Prostate gland (tissue), 2 donors: Measurements from ENCODE around the gene SNTN. TPM values are rescaled to one million over a fixed set of nuclear protein-coding genes. Genes with fewer than 3 reads are reported as not detected.

Source experiments
- DNase-seq: peaks from one replicate; pipeline ENCODE4 v3.0.0-alpha.2; 2019; ENCODE audit warnings: low spot score
- H3K27ac ChIP-seq, 2 donors: fragments of 200-600 bp; sonication (generic); 2 replicates each; pipeline ENCODE4 v1.5.1; 2017 to 2019
- H3K27me3 ChIP-seq: fragments of 200-600 bp; sonication (generic); replicated peaks from 2 replicates; pipeline ENCODE4 v1.5.1; 2019; ENCODE audit not compliant: insufficient read depth
- H3K36me3 ChIP-seq, 2 donors: fragments of 200-600 bp; sonication (generic); 1 replicate in 1 of 2; 2 replicates in 1 of 2; pipeline versions ENCODE4 v1.5.1 to v1.8.1; 2017 to 2019
- H3K4me1 ChIP-seq: fragments of 200-600 bp; sonication (generic); replicated peaks from 2 replicates; pipeline ENCODE4 v1.5.1; 2019
- H3K4me3 ChIP-seq, 2 donors: fragments of 200-600 bp; sonication (generic); 2 replicates each; pipeline ENCODE4 v1.5.1; 2017 to 2019
- H3K9me3 ChIP-seq: fragments of 200-600 bp; sonication (generic); 2 replicates; pipeline ENCODE4 v1.5.1; 2017
- POLR2A ChIP-seq: fragments of 450-650 bp; IDR thresholded peaks from one replicate; pipeline ENCODE4 v1.6.1; 2016; ENCODE audit warnings: antibody characterized with exemption, mild to moderate bottlenecking
- POLR2AphosphoS5 ChIP-seq: sonication (generic); formaldehyde crosslinking; IDR thresholded peaks from one replicate; pipeline ENCODE4 v1.6.1; 2017; ENCODE audit warnings: antibody characterized with exemption
- WGBS: methylation state at CpG from one replicate; pipeline ENCODE4 v1.1.5; 2018; 5-methylcytosine and 5-hydroxymethylcytosine counted together
- intact Hi-C: fragments of 100-400 bp; cut with DNase I; formaldehyde crosslinking; loops from one replicate; pipeline ENCODE4 v1.14.2; 2022
- total RNA-seq, 2 donors: library from RNA; depleted of rRNA; stranded (reverse); fragments of >200 nt; gene quantifications; one replicate each; pipeline ENCODE4 v1.1.0, GENCODE V29; 2016
- TF ChIP-seq, protein P1 (sequence below), 4 experiments: fragments of 200-600 bp in 2 of 4; fragments of 450-650 bp in 2 of 4; sonication (generic) in 2 of 4; IDR thresholded peaks; 1 replicate in 3 of 4; 2 replicates in 1 of 4; pipeline ENCODE4 v1.5.1; 2016 to 2019; ENCODE audit warnings: antibody characterized with exemption in 4 of 4, mild to moderate bottlenecking in 2 of 4, moderate library complexity in 2 of 4

SNTN gene
- total RNA-seq, 2 donors from 2014 or later = not detected

DNA sequence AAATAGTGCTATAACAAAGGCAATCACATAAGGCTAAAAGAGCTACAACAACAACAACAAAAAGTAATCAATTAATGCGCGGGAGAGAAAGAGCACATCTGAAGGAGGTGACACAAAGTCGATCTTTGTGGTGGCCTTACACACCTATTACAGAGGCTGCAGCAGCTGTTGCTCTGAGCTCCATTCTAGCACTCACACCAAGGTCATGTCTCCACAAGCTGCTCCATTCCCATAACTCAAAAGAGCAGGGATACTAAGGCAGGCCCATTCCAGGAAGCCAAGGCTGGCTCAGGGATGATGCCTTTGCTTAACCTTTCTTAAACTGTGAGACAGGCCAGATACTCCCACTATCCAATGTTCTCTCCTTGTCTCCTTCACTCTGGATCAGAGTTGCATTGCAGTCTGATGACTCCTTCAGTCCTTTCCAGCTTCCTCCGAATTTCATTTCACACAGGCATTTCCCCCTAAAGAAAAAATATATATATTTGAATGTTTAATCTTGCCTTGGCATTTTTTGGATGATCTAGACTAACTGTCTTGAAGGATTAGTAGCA is 52.7 kb downstream of the SNTN start:
- TF ChIP-seq POLR2AphosphoS5 = no peak
- TF ChIP-seq POLR2A = no peak
- TF ChIP-seq, protein P1, sequence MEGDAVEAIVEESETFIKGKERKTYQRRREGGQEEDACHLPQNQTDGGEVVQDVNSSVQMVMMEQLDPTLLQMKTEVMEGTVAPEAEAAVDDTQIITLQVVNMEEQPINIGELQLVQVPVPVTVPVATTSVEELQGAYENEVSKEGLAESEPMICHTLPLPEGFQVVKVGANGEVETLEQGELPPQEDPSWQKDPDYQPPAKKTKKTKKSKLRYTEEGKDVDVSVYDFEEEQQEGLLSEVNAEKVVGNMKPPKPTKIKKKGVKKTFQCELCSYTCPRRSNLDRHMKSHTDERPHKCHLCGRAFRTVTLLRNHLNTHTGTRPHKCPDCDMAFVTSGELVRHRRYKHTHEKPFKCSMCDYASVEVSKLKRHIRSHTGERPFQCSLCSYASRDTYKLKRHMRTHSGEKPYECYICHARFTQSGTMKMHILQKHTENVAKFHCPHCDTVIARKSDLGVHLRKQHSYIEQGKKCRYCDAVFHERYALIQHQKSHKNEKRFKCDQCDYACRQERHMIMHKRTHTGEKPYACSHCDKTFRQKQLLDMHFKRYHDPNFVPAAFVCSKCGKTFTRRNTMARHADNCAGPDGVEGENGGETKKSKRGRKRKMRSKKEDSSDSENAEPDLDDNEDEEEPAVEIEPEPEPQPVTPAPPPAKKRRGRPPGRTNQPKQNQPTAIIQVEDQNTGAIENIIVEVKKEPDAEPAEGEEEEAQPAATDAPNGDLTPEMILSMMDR (IDR thresholded peaks at IDR 0.05) = no peak
- 93% methylated on average over 4 of the region's 4 CpGs for WGBS
- no peak for DNase-seq
- no peak overlapping the region for H3K27ac ChIP-seq
- no peaks in the 10 kb centered on the region for H3K36me3 ChIP-seq
- H3K27me3 ChIP-seq = no peaks in the 10 kb centered on the region
- H3K4me3 ChIP-seq = no peak overlapping the region
- H3K4me1 ChIP-seq = no peaks in the 10 kb centered on the region
- intact Hi-C loops = no loop called here
- no peaks in the 10 kb centered on the region for H3K9me3 ChIP-seq

DNA sequence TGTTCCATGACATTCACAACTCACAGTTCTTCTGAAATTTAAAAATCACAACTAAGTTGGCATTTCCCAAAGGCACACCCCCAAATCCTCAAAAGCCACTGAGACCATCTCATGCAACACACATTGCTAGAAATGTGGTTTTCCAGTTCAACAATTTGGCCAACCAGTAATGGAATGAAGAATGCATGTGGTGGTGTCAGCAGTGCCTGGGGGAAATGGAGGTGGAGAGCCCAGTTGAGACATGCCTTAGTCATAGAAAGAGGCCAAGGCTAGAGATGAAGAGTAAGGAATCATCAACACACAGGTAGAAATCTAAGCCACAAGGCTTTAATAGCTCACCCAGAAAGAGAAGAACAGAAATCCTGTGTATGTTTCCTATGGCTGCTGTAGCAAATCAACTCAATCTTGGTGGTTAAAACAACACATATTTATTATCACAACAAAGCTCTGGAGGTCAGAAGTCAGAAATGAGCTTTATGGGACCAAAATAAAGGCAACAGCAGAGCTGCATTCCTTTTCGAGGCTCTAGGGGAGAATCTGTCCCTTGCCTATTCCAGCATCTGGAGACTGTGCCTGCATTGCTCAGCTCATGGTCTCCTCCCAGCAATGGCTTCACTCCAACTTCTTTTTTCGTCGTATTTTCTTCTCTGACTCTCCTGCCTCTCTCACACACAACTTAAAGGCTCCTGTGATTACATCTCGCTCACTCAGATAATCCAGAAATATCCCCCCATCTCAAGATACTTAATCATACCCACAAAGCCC is 54.0 kb downstream of the SNTN start:
- Histone ChIP-seq H3K27me3 (no peaks in the 10 kb centered on the region), H3K27ac (no peak overlapping the region), H3K9me3 (no peaks in the 10 kb centered on the region), H3K4me1 (no peaks in the 10 kb centered on the region), H3K36me3 (no peaks in the 10 kb centered on the region), H3K4me3 (no peak overlapping the region)
- intact Hi-C loops = no loop called here
- 57% methylated on average over 4 of the region's 4 CpGs for WGBS
- TF ChIP-seq POLR2A (no peak), POLR2AphosphoS5 (no peak)
- TF ChIP-seq, protein P1 (IDR thresholded peaks at IDR 0.05) = no peak
- no peak for DNase-seq

DNA sequence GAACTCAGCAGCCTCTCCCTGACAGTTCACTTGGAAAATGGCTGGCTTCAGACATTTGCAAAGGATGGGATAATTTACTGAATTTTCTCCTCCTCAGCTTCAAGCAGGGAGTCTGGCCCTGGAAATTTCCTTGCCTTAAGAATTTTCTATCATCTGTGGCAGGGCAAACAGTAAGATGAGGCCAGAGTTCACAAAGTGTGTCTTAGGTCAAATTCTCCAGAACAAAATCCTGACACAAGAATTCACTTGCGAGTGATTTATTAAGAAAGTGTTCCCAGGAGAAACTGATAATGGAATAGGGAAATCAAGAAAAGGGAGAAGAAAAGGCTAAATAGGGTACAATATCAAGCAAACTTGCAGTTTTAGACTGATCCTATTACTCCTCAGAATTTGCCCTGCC is 55.3 kb downstream of the SNTN start:
- H3K27ac ChIP-seq = no peak overlapping the region
- TF ChIP-seq POLR2A (no peak), POLR2AphosphoS5 (no peak)
- TF ChIP-seq, protein P1 (IDR thresholded peaks at IDR 0.05) = no peak
- DNase-seq = no peak
- no peak overlapping the region for H3K4me3 ChIP-seq
- H3K27me3 ChIP-seq = no peaks in the 10 kb centered on the region
- 96% methylated on average over 1 of the region's 1 CpG for WGBS
- no peaks in the 10 kb centered on the region for H3K4me1 ChIP-seq
- H3K36me3 ChIP-seq = no peaks in the 10 kb centered on the region
- intact Hi-C loops = no loop called here
- H3K9me3 ChIP-seq = no peaks in the 10 kb centered on the region

DNA sequence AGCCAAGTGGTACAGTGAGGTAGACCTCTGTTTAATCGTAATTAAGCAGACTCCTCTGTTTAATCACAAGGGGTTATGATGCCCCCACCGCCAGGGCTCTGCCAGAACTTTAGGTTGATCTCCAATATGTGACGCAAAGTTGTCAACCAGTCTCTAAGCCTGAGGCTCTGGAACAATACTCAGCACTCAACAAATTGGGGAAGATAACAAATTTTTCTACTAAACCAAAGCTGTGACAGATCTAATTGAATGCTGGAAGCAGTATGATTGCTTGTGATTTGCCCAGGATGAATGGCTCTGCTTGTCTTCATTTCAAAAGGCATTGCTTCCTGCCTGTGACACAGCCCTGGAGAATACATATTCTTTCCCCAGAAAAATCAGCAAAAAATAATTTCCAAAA is 57.1 kb downstream of the SNTN start:
- H3K36me3 ChIP-seq = no peaks in the 10 kb centered on the region
- H3K4me1 ChIP-seq = no peaks in the 10 kb centered on the region
- 94% methylated on average over 3 of the region's 3 CpGs for WGBS
- no peak for DNase-seq
- no peaks in the 10 kb centered on the region for H3K27me3 ChIP-seq
- no peak overlapping the region for H3K27ac ChIP-seq
- H3K9me3 ChIP-seq = no peaks in the 10 kb centered on the region
- intact Hi-C loops = no loop called here
- H3K4me3 ChIP-seq = no peak overlapping the region
- TF ChIP-seq, protein P1 (IDR thresholded peaks at IDR 0.05) = no peak
- no peak for TF ChIP-seq POLR2A
- no peak for TF ChIP-seq POLR2AphosphoS5

Other genes starting within 250 kb of the SNTN start
- gene C3orf49, start 166.6 kb downstream of the SNTN start, total RNA-seq = not detected
- gene THOC7, start 211.1 kb downstream of the SNTN start, total RNA-seq = 10 to 100 TPM; 24.4 to 55.9 TPM
- gene ATXN7, start 211.2 kb downstream of the SNTN start, total RNA-seq = 10 to 100 TPM; 18.0 to 30.8 TPM